NCI-H2171 treated with DMSO at 0.1 percent for 48 hours (cell line): ENCODE results near the gene WDR76.

ENCODE experiments used
- DNase-seq: peaks from one replicate; lab custom pipeline; 2025; lab: John Stamatoyannopoulos, UW

Gene WDR76

GRCh38 chr15:43913941-43914340 lies 87.1 kb downstream of the WDR76 start:
- no peak for DNase-seq

- DNase-seq: no peak
Measured at GRCh38 chr15:43915631-43916325, 89.0 kb downstream of the WDR76 start.

GRCh38 chr15:43916326-43916660 lies 89.5 kb downstream of the WDR76 start:
- DNase-seq: no peak
